ENCODE results near the gene PDE7B.

DNA sequence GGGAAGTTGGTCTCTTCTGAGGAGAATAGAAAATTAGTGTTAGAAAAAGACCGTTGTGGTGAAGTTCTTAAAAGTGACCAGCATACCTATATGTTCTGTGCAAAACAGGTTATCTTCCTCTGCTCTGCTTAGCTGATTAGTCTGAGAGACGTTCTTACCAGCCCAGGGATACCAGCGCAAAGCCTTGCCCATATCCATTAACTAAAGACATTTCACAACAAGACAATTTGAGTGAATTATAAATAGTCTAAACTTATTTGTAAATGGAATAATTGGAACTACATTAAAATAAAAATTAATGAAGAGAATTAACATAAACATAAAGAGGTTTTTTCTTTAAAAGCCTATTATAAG is 144.0 kb downstream of the PDE7B start:
- TF ChIP-seq CTCF (IDR thresholded peaks at IDR 0.05) (no peak), EP300 (IDR thresholded peaks at IDR 0.05) (no peak), POLR2A (IDR thresholded peaks at IDR 0.05; ENCODE audit: low read depth) (no peak)
